ENCODE results near the gene ARL14EP.

The ARL14EP gene

GRCh38 chr11:30368394-30368793 lies 45.5 kb downstream of the ARL14EP start:
- in situ Hi-C loops (cut with MboI; ENCODE audit: low sequenced_read_pairs) = no loop called here

- in situ Hi-C loops (cut with MboI; ENCODE audit: low sequenced_read_pairs) = no loop called here
Observed at GRCh38 chr11:30370164-30370563, 47.3 kb downstream of the ARL14EP start.

- in situ Hi-C loops (cut with MboI; ENCODE audit: low sequenced_read_pairs) = no loop called here
Observed at GRCh38 chr11:30377347-30377746, 54.4 kb downstream of the ARL14EP start.

GRCh38 chr11:30380846-30381245 lies 57.9 kb downstream of the ARL14EP start:
- in situ Hi-C loops (cut with MboI; ENCODE audit: low sequenced_read_pairs) = no loop called here

GRCh38 chr11:30381879-30382278 lies 59.0 kb downstream of the ARL14EP start:
- in situ Hi-C loops (cut with MboI; ENCODE audit: low sequenced_read_pairs) = no loop called here

All from HL-60/S4 treated with phorbol 12-myristate 13-acetate at 8.2 ng/mL for 4 days and 3 days (cell line).